Measurements from ENCODE around the gene SPPL3. TPM values are rescaled to one million over a fixed set of nuclear protein-coding genes. Genes with fewer than 3 reads are reported as not detected.

SPPL3 gene
- total and polyA plus RNA-seq, 4 donors, result 7.4 to 12.6 (median 8.7) TPM

DNA sequence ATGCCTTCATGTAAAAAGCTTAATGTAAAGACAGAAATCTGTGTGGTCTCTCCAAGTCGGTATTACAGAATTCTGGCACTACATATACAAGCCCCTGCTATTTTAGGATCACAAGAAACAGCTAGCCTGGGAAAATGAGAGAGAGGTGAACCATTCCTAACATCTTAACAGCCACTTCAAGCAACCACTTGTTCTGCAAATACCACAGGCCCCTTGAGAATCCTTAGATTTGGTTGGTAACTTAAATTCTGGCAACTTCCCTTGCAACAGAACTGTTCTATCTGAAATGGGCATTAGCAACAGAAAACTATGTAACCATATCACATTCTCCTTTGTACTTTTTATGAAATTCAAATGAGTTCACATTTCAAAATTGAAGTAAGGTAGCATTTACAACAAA is 68.5 kb downstream of the SPPL3 start:
- Histone ChIP-seq H3K36me3 (ENCODE audit: control insufficient read depth in 4 of 4, insufficient read depth in 3 of 4, low read depth in 1 of 4, low read length in 3 of 4) (no peaks in the 10 kb centered on the region), H3K27ac (ENCODE audit: low read depth in 1 of 2, low read length in 2 of 2) (no peak overlapping the region), H3K4me3 (ENCODE audit: low read depth in 1 of 3, low read length in 3 of 3) (no peak overlapping the region), H3K4me1 (ENCODE audit: control insufficient read depth in 4 of 4, insufficient read depth in 4 of 4, low read length in 3 of 4) (peaks cover 0 to 4% (median 2%) of the 10 kb centered on the region in 4 donors), H3K9me3 (ENCODE audit: control insufficient read depth in 4 of 4, low read length in 3 of 4) (no peaks in the 10 kb centered on the region), H3K9ac (ENCODE audit: low read depth in 1 of 2, low read length in 2 of 2) (no peak overlapping the region), H3K27me3 (ENCODE audit: control insufficient read depth in 4 of 4, insufficient read depth in 4 of 4, low read length in 3 of 4) (no peaks in the 10 kb centered on the region)
- DNase-seq (ENCODE audit: low spot score), result no peak
- TF ChIP-seq RXRA (IDR thresholded peaks at IDR 0.05) (no peak), JUND (IDR thresholded peaks at IDR 0.05) (no peak), FOXA2 (IDR thresholded peaks at IDR 0.05) (no peak), FOXA1 (IDR thresholded peaks at IDR 0.05) (no peak), HNF4A (conservative IDR thresholded peaks at IDR 0.05) (no peak), CTCF (IDR thresholded peaks at IDR 0.05; ENCODE audit: low read depth, low read length, missing input control) (no peak), SP1 (IDR thresholded peaks at IDR 0.05) (no peak), NR2F2 (IDR thresholded peaks at IDR 0.05) (no peak), YY1 (IDR thresholded peaks at IDR 0.05) (no peak)
- TF ChIP-seq, protein P1, sequence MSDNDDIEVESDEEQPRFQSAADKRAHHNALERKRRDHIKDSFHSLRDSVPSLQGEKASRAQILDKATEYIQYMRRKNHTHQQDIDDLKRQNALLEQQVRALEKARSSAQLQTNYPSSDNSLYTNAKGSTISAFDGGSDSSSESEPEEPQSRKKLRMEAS (IDR thresholded peaks at IDR 0.05), result no peak
- TF ChIP-seq, protein P2, sequence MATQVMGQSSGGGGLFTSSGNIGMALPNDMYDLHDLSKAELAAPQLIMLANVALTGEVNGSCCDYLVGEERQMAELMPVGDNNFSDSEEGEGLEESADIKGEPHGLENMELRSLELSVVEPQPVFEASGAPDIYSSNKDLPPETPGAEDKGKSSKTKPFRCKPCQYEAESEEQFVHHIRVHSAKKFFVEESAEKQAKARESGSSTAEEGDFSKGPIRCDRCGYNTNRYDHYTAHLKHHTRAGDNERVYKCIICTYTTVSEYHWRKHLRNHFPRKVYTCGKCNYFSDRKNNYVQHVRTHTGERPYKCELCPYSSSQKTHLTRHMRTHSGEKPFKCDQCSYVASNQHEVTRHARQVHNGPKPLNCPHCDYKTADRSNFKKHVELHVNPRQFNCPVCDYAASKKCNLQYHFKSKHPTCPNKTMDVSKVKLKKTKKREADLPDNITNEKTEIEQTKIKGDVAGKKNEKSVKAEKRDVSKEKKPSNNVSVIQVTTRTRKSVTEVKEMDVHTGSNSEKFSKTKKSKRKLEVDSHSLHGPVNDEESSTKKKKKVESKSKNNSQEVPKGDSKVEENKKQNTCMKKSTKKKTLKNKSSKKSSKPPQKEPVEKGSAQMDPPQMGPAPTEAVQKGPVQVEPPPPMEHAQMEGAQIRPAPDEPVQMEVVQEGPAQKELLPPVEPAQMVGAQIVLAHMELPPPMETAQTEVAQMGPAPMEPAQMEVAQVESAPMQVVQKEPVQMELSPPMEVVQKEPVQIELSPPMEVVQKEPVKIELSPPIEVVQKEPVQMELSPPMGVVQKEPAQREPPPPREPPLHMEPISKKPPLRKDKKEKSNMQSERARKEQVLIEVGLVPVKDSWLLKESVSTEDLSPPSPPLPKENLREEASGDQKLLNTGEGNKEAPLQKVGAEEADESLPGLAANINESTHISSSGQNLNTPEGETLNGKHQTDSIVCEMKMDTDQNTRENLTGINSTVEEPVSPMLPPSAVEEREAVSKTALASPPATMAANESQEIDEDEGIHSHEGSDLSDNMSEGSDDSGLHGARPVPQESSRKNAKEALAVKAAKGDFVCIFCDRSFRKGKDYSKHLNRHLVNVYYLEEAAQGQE (IDR thresholded peaks at IDR 0.05), result no peak
- TF ChIP-seq, protein P3, sequence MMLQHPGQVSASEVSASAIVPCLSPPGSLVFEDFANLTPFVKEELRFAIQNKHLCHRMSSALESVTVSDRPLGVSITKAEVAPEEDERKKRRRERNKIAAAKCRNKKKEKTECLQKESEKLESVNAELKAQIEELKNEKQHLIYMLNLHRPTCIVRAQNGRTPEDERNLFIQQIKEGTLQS (IDR thresholded peaks at IDR 0.05), result no peak
- WGBS, result 81% methylated on average over 1 of the region's 1 CpG

DNA sequence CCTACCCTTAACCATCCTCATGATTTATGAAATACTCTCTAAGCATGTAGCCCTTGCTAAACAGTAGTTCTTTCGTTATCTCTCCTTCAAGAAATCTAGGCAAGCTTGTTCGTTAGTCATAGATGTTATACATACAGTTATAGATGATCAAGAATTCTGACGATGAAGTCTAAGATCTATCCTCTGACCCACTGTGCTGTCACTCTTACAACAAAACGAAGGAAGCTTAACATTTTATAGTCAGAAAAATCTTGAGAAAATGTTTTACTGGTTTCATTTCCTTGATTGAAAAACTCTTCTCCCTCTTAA is 68.9 kb downstream of the SPPL3 start:
- WGBS, result 69% methylated on average over 4 of the region's 4 CpGs
- Histone ChIP-seq H3K9me3 (ENCODE audit: control insufficient read depth in 4 of 4, low read length in 3 of 4) (no peaks in the 10 kb centered on the region), H3K27me3 (ENCODE audit: control insufficient read depth in 4 of 4, insufficient read depth in 4 of 4, low read length in 3 of 4) (no peaks in the 10 kb centered on the region), H3K27ac (ENCODE audit: low read depth in 1 of 2, low read length in 2 of 2) (no peak overlapping the region), H3K36me3 (ENCODE audit: control insufficient read depth in 4 of 4, insufficient read depth in 3 of 4, low read depth in 1 of 4, low read length in 3 of 4) (no peaks in the 10 kb centered on the region), H3K4me3 (ENCODE audit: low read depth in 1 of 3, low read length in 3 of 3) (no peak overlapping the region), H3K4me1 (ENCODE audit: control insufficient read depth in 4 of 4, insufficient read depth in 4 of 4, low read length in 3 of 4) (peaks cover 0 to 4% (median 2%) of the 10 kb centered on the region in 4 donors), H3K9ac (ENCODE audit: low read depth in 1 of 2, low read length in 2 of 2) (no peak overlapping the region)
- DNase-seq (ENCODE audit: low spot score), result no peak
- TF ChIP-seq HNF4G (IDR thresholded peaks at IDR 0.05) (no peak), HNF4A (conservative IDR thresholded peaks at IDR 0.05) (no peak), JUND (IDR thresholded peaks at IDR 0.05) (no peak), GABPA (IDR thresholded peaks at IDR 0.05 in 1 of 2, conservative IDR thresholded peaks at IDR 0.05 in 1 of 2) (no peak), YY1 (IDR thresholded peaks at IDR 0.05) (no peak), CTCF (IDR thresholded peaks at IDR 0.05; ENCODE audit: low read depth, low read length, missing input control) (no peak), TAF1 (conservative IDR thresholded peaks at IDR 0.05) (no peak), RAD21 (IDR thresholded peaks at IDR 0.05) (no peak), RXRA (IDR thresholded peaks at IDR 0.05) (no peak), SP1 (IDR thresholded peaks at IDR 0.05) (no peak), NR2F2 (IDR thresholded peaks at IDR 0.05) (no peak), FOXA1 (IDR thresholded peaks at IDR 0.05) (no peak)
- TF ChIP-seq, protein P1 (IDR thresholded peaks at IDR 0.05), result no peak
- TF ChIP-seq, protein P4, sequence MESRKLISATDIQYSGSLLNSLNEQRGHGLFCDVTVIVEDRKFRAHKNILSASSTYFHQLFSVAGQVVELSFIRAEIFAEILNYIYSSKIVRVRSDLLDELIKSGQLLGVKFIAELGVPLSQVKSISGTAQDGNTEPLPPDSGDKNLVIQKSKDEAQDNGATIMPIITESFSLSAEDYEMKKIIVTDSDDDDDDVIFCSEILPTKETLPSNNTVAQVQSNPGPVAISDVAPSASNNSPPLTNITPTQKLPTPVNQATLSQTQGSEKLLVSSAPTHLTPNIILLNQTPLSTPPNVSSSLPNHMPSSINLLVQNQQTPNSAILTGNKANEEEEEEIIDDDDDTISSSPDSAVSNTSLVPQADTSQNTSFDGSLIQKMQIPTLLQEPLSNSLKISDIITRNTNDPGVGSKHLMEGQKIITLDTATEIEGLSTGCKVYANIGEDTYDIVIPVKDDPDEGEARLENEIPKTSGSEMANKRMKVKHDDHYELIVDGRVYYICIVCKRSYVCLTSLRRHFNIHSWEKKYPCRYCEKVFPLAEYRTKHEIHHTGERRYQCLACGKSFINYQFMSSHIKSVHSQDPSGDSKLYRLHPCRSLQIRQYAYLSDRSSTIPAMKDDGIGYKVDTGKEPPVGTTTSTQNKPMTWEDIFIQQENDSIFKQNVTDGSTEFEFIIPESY (IDR thresholded peaks at IDR 0.05), result no peak
- TF ChIP-seq, protein P2 (IDR thresholded peaks at IDR 0.05), result no peak
- TF ChIP-seq, protein P3 (IDR thresholded peaks at IDR 0.05), result no peak

Measured in liver (tissue), 9 donors.